ENCODE data around the gene MBD6. TPM values are rescaled to one million over a fixed set of nuclear protein-coding genes. Genes with fewer than 3 reads are reported as not detected.
"Not testable (repeated sequence)": the region's sequence is repeated elsewhere in the genome, so short reads cannot be mapped to it uniquely, and the experiment has no call there.

MBD6 gene
- total RNA-seq, 1 donor = 6.9 TPM

- H3K4me3 ChIP-seq (ENCODE audit: low read depth, low read length) = no peak overlapping the region
- TF ChIP-seq CTCF (IDR thresholded peaks at IDR 0.05; ENCODE audit: insufficient read depth, low read depth, low read length) = no peak
- no peak for DNase-seq (ENCODE audit: low read depth)
These were observed 10.9 kb upstream of the MBD6 start for GRCh38 chr12:57511588-57512325.

- TF ChIP-seq CTCF (IDR thresholded peaks at IDR 0.05; ENCODE audit: insufficient read depth, low read depth, low read length) = no peak
- no peak for DNase-seq (ENCODE audit: low read depth)
These were observed 10.0 kb upstream of the MBD6 start for GRCh38 chr12:57512665-57513064.

GRCh38 chr12:57513266-57513665, 9.4 kb upstream of the MBD6 start:
- DNase-seq (ENCODE audit: low read depth) = no peak
- H3K4me3 ChIP-seq (ENCODE audit: low read depth, low read length) = no peak overlapping the region
- TF ChIP-seq CTCF (IDR thresholded peaks at IDR 0.05; ENCODE audit: insufficient read depth, low read depth, low read length) = no peak

More at GRCh38 chr12:57512665-57513064, 10.0 kb upstream of the MBD6 start:
- H3K4me3 ChIP-seq (ENCODE audit: low read depth, low read length) = no peak overlapping the region

GRCh38 chr12:57513677-57514076, 8.9 kb upstream of the MBD6 start:
- not testable (repeated sequence) for DNase-seq (ENCODE audit: low read depth)

GRCh38 chr12:57514246-57514645, 8.4 kb upstream of the MBD6 start:
- H3K4me3 ChIP-seq (ENCODE audit: low read depth, low read length); DNase-seq (ENCODE audit: low read depth): not testable (repeated sequence)

More at GRCh38 chr12:57513677-57514076, 8.9 kb upstream of the MBD6 start:
- not testable (repeated sequence) for H3K4me3 ChIP-seq (ENCODE audit: low read depth, low read length)

- TF ChIP-seq CTCF (IDR thresholded peaks at IDR 0.05; ENCODE audit: insufficient read depth, low read depth, low read length) = no peak
- H3K4me3 ChIP-seq (ENCODE audit: low read depth, low read length) = no peak overlapping the region
- no peak for DNase-seq (ENCODE audit: low read depth)
These were observed 7.8 kb upstream of the MBD6 start for GRCh38 chr12:57514720-57515407.

GRCh38 chr12:57515408-57515933, 7.2 kb upstream of the MBD6 start:
- no peak for DNase-seq (ENCODE audit: low read depth)
- TF ChIP-seq CTCF (IDR thresholded peaks at IDR 0.05; ENCODE audit: insufficient read depth, low read depth, low read length) = no peak
- H3K4me3 ChIP-seq (ENCODE audit: low read depth, low read length) = no peak overlapping the region
